Esophagus squamous epithelium (tissue), 5 donors: Measurements from ENCODE around the gene EPS8. TPM values are rescaled to one million over a fixed set of nuclear protein-coding genes. Genes with fewer than 3 reads are reported as not detected.

ENCODE experiments used
- DNase-seq: peaks from one replicate; lab custom pipeline; 2025; lab: John Stamatoyannopoulos, UW
- H3K27ac ChIP-seq, 4 donors: fragments of 200-600 bp; sonication (generic); one replicate each; pipeline ENCODE4 v1.5.1; 2016 to 2019; ENCODE audit warnings: mild to moderate bottlenecking in 1 of 4
- H3K27me3 ChIP-seq, 4 donors: fragments of 200-600 bp; sonication (generic); 1 replicate in 3 of 4; 2 replicates in 1 of 4; pipeline versions ENCODE4 v1.5.1 to v1.6.0; 2017 to 2021; ENCODE audit warnings: antibody characterized with exemption in 1 of 4
- H3K36me3 ChIP-seq, 3 donors: fragments of 200-600 bp; sonication (generic); one replicate each; pipeline ENCODE4 v1.5.1; 2016 to 2019
- H3K4me1 ChIP-seq, 3 donors: fragments of 200-600 bp; sonication (generic); one replicate each; pipeline ENCODE4 v1.5.1; 2017 to 2019
- H3K4me3 ChIP-seq, 4 donors: fragments of 200-600 bp; sonication (generic); 1 replicate in 3 of 4; 2 replicates in 1 of 4; pipeline ENCODE4 v1.5.1; 2016 to 2019; ENCODE audit warnings: mild to moderate bottlenecking in 2 of 4, moderate library complexity in 1 of 4
- H3K9me3 ChIP-seq, 3 donors: fragments of 200-600 bp; sonication (generic); one replicate each; pipeline ENCODE4 v1.5.1; 2016 to 2019
- POLR2A ChIP-seq, 4 donors: fragments of 450-650 bp; IDR thresholded peaks; one replicate each; pipeline ENCODE4 v1.6.1; 2017; ENCODE audit warnings: antibody characterized with exemption in 4 of 4, mild to moderate bottlenecking in 4 of 4, moderate library complexity in 3 of 4
- WGBS, 2 donors: methylation state at CpG; one replicate each; pipeline ENCODE4 v1.1.5; 2018; 5-methylcytosine and 5-hydroxymethylcytosine counted together
- intact Hi-C: fragments of 100-400 bp; cut with DNase I; formaldehyde crosslinking; loops from one replicate; pipeline ENCODE4 v1.15.0; 2022
- total RNA-seq, 4 donors: library from RNA; depleted of rRNA; stranded (reverse); fragments of >200 nt; gene quantifications; one replicate each; pipeline ENCODE4 v1.1.0, GENCODE V29; 2016
- TF ChIP-seq, protein P1 (sequence below), 6 experiments: fragments of 450-650 bp in 4 of 6; fragments of 200-600 bp in 2 of 6; sonication (generic) in 2 of 6; IDR thresholded peaks; one replicate each; pipeline ENCODE4 v1.5.1; 2016 to 2019; ENCODE audit warnings: antibody characterized with exemption in 6 of 6, mild to moderate bottlenecking in 4 of 6, moderate library complexity in 4 of 6
- donor health status: DM: yes; HTN: yes; CAD: no.

The EPS8 gene
- 10 to 100 TPM; 14.2 to 56.6 (median 17.7) TPM for total RNA-seq

- Histone ChIP-seq H3K4me3 (peak within 1 kb of the TSS; percentile 57 to 94 (median 86)), H3K36me3 (no peaks in the 10 kb centered on the region), H3K27ac (peak within 1 kb of the TSS; percentile 92 to 97 (median 94)), H3K9me3 (no peaks in the 10 kb centered on the region), H3K4me1 (peaks cover 0 to 25% (median 3%) of the 10 kb centered on the region in 3 donors), H3K27me3 (no peaks in the 10 kb centered on the region)
- intact Hi-C loops: no loop called here
- WGBS, 2 donors: 2 to 3% methylated on average over 25 to 42 of the region's 85 CpGs
- DNase-seq: peak; percentile 27
- TF ChIP-seq, protein P1, sequence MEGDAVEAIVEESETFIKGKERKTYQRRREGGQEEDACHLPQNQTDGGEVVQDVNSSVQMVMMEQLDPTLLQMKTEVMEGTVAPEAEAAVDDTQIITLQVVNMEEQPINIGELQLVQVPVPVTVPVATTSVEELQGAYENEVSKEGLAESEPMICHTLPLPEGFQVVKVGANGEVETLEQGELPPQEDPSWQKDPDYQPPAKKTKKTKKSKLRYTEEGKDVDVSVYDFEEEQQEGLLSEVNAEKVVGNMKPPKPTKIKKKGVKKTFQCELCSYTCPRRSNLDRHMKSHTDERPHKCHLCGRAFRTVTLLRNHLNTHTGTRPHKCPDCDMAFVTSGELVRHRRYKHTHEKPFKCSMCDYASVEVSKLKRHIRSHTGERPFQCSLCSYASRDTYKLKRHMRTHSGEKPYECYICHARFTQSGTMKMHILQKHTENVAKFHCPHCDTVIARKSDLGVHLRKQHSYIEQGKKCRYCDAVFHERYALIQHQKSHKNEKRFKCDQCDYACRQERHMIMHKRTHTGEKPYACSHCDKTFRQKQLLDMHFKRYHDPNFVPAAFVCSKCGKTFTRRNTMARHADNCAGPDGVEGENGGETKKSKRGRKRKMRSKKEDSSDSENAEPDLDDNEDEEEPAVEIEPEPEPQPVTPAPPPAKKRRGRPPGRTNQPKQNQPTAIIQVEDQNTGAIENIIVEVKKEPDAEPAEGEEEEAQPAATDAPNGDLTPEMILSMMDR (IDR thresholded peaks at IDR 0.05): peak in 3 of 6 experiments; percentile 19 to 34 (median 20)
- peak in 3 of 4 donors; percentile 55 to 92 (median 90) for TF ChIP-seq POLR2A (IDR thresholded peaks at IDR 0.05)
Observed at GRCh38 chr12:15789220-15790171, at the start of gene EPS8. EPS8 (minus strand) TSS chr12:15789388; CDS start chr12:15682951, 106,437 bp downstream.

- no peaks in the 10 kb centered on the region for H3K27me3 ChIP-seq
- H3K27ac ChIP-seq: peak overlapping the region in 1 of 4 donors; percentile 66
- H3K9me3 ChIP-seq: no peaks in the 10 kb centered on the region
- no peak for DNase-seq
- no peaks in the 10 kb centered on the region for H3K36me3 ChIP-seq
- TF ChIP-seq POLR2A (IDR thresholded peaks at IDR 0.05): no peak
- TF ChIP-seq, protein P1 (IDR thresholded peaks at IDR 0.05): no peak
- 62 to 69% methylated on average over 5 of the region's 5 CpGs for WGBS, 2 donors
- H3K4me1 ChIP-seq: peaks cover 0 to 4% (median 0%) of the 10 kb centered on the region in 3 donors
- no peak overlapping the region for H3K4me3 ChIP-seq
- intact Hi-C loops: no loop called here
Observed at GRCh38 chr12:15837141-15837790, 48.1 kb upstream of the EPS8 start.

DNA sequence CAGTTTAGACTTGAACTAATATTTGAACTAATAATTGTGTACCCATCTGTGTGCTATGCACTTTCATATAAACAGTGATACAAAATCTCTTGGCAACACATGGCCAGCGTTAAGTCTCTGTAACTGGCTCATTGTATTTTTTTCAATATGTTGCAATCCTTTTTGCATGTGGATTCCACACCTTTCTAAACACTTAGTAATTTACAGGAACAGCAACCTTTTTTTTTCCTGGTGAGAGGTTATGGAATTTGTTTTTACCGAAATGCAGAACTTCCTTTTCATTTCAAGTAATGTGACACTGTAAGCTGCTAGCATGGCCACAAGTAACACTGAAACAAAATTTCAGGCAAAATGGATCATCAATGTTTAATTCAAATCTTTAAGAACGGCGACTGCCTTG lies 45.4 kb upstream of the EPS8 start:
- WGBS, 2 donors: 51 to 70% methylated on average over 4 of the region's 4 CpGs
- no peaks in the 10 kb centered on the region for H3K36me3 ChIP-seq
- no peak for DNase-seq
- no peak for TF ChIP-seq POLR2A (IDR thresholded peaks at IDR 0.05)
- TF ChIP-seq, protein P1 (IDR thresholded peaks at IDR 0.05): no peak
- no peak overlapping the region for H3K4me3 ChIP-seq
- peaks cover 0 to 4% (median 0%) of the 10 kb centered on the region in 3 donors for H3K4me1 ChIP-seq
- H3K9me3 ChIP-seq: no peaks in the 10 kb centered on the region
- intact Hi-C loops: no loop called here
- H3K27me3 ChIP-seq: no peaks in the 10 kb centered on the region
- H3K27ac ChIP-seq: no peak overlapping the region

DNA sequence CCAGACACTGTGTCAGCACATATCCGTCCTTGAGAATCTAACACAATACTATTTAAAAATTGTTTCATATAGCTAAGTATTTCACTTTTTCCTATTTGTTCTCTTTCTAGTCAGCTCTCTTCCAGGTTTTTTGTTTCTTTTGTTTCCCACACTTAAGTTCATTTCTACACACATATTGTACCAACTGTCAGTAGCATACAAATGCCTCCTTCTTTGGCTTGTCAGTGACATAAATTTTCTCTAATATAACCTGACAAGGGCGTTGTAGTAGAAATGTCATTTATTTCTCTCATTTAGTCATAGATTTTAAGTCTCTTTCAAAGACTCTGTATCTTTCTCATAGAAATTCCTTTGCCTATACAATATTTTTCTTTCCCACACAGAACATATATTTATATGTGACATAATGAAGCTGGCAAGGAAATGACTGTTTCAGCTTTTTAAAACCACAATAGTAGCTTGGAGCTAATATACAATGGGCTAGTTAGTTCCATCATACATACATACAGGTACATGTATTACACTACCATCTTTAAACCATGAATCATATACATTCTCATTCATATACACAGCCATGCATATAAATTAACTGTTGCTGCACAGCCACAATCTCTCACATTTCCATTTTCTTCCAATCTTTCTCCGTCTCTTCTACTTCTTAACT lies 42.3 kb upstream of the EPS8 start:
- Histone ChIP-seq H3K9me3 (no peaks in the 10 kb centered on the region), H3K27me3 (no peaks in the 10 kb centered on the region), H3K27ac (no peak overlapping the region), H3K36me3 (no peaks in the 10 kb centered on the region), H3K4me1 (peaks cover 0 to 4% (median 0%) of the 10 kb centered on the region in 3 donors), H3K4me3 (no peak overlapping the region)
- intact Hi-C loops: no loop called here
- DNase-seq: no peak
- 76 to 89% methylated on average over 3 of the region's 3 CpGs for WGBS, 2 donors
- TF ChIP-seq, protein P1 (IDR thresholded peaks at IDR 0.05): no peak
- no peak for TF ChIP-seq POLR2A (IDR thresholded peaks at IDR 0.05)
